ENCODE data around the gene AHDC1. TPM values are rescaled to one million over a fixed set of nuclear protein-coding genes. Genes with fewer than 3 reads are reported as not detected.

The AHDC1 gene
- total RNA-seq, 4 donors from 2014 or later = 25.5 to 91.4 (median 47.8) TPM

DNA sequence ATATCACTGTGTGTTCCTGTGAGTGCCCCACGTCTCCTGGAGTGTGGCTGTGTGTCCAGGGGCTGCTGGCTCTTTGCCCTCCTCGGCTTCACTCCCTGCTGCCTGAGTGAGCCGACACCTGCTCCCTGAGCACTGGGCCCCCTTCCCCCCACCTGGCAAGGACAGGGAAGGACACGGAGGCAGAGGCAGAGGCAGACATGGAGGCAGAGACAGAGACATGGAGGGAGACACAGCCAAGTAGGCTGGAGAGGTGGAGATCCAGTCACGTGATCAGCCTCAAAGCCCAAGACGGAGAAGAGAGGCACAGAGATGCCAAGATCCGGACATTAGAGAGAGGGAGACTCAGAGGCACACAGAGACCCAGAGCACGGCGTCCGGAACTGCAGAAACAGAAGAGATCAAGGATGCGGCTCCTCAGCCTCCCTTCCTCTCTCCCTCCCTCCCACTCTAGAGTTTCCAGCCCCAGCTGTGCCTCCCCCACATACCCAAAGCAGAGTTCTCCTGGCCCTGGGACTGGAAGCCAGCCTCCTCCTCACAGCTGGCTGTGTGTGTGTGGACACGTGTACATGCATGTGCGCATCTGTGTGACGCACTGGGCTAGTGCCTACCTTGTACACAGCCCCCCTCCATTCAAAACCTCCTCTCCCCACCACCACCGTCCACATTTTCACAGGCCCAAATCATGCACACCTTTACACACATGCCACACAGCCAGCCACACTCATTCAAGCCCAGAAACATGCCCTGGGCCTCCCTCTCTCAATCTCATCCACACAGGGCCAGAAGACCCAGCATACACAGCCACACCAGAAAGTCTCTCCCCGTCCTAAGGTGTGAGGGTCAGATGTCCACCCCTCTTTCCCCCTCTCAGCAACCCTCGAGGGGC is 74.9 kb downstream of the AHDC1 start:
- peaks cover 0 to 6% of the 10 kb centered on the region in 2 donors for H3K36me3 ChIP-seq
- peak in 1 of 2 donors; percentile 50 for TF ChIP-seq POLR2A (IDR thresholded peaks at IDR 0.05)
- TF ChIP-seq, protein P1, sequence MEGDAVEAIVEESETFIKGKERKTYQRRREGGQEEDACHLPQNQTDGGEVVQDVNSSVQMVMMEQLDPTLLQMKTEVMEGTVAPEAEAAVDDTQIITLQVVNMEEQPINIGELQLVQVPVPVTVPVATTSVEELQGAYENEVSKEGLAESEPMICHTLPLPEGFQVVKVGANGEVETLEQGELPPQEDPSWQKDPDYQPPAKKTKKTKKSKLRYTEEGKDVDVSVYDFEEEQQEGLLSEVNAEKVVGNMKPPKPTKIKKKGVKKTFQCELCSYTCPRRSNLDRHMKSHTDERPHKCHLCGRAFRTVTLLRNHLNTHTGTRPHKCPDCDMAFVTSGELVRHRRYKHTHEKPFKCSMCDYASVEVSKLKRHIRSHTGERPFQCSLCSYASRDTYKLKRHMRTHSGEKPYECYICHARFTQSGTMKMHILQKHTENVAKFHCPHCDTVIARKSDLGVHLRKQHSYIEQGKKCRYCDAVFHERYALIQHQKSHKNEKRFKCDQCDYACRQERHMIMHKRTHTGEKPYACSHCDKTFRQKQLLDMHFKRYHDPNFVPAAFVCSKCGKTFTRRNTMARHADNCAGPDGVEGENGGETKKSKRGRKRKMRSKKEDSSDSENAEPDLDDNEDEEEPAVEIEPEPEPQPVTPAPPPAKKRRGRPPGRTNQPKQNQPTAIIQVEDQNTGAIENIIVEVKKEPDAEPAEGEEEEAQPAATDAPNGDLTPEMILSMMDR (IDR thresholded peaks at IDR 0.05) = no peak
- peaks cover 18 to 42% of the 10 kb centered on the region in 2 donors for H3K4me1 ChIP-seq
- peak overlapping the region; percentile 58 to 90 (median 80) for H3K27ac ChIP-seq
- no peaks in the 10 kb centered on the region for H3K27me3 ChIP-seq
- H3K9me3 ChIP-seq = no peaks in the 10 kb centered on the region
- WGBS, 2 donors = 12 to 14% methylated on average over 16 to 17 of the region's 17 CpGs
- peak; percentile 90 to 95 for DNase-seq
- peak overlapping the region in 1 of 3 donors; percentile 29 for H3K4me3 ChIP-seq (replicated peaks in 1 of 3)
- intact Hi-C loops (cut with DNase I) = no loop called here

GRCh38 chr1:27527890-27528817 is 75.8 kb downstream of the AHDC1 start:
- peaks cover 22 to 50% of the 10 kb centered on the region in 2 donors for H3K4me1 ChIP-seq
- DNase-seq = peak; percentile 93 to 94

GRCh38 chr1:27527223-27527889 is 76.6 kb downstream of the AHDC1 start:
- no peaks in the 10 kb centered on the region for H3K36me3 ChIP-seq
- TF ChIP-seq POLR2A (IDR thresholded peaks at IDR 0.05) = no peak
- peak overlapping the region; percentile 58 to 90 (median 80) for H3K27ac ChIP-seq
- H3K9me3 ChIP-seq = no peaks in the 10 kb centered on the region
- intact Hi-C loops (cut with DNase I) = no loop called here
- peak; percentile 43 to 44 for DNase-seq
- no peaks in the 10 kb centered on the region for H3K27me3 ChIP-seq
- H3K4me3 ChIP-seq (replicated peaks in 1 of 3) = peak overlapping the region in 1 of 3 donors; percentile 29
- WGBS, 2 donors = 21 to 42% methylated on average over 5 to 20 of the region's 27 CpGs
- peaks cover 27 to 58% of the 10 kb centered on the region in 2 donors for H3K4me1 ChIP-seq

More at GRCh38 chr1:27527890-27528817, 75.8 kb downstream of the AHDC1 start:
- H3K27ac ChIP-seq = peak overlapping the region; percentile 58 to 90 (median 80)
- no peaks in the 10 kb centered on the region for H3K36me3 ChIP-seq
- peak overlapping the region in 1 of 3 donors; percentile 29 for H3K4me3 ChIP-seq (replicated peaks in 1 of 3)
- no peaks in the 10 kb centered on the region for H3K27me3 ChIP-seq
- no peaks in the 10 kb centered on the region for H3K9me3 ChIP-seq
- 2% methylated on average over 10 to 38 of the region's 71 CpGs for WGBS, 2 donors
- intact Hi-C loops (cut with DNase I) = no loop called here
- TF ChIP-seq POLR2A (IDR thresholded peaks at IDR 0.05) = peak in 1 of 2 donors; percentile 83
- TF ChIP-seq, protein P1 (IDR thresholded peaks at IDR 0.05) = peak in 2 of 6 experiments; percentile 12 to 28

- 57 to 59% methylated on average over 9 to 10 of the region's 10 CpGs for WGBS, 2 donors
- Histone ChIP-seq H3K27ac (peak overlapping the region in 2 of 3 donors; percentile 80 to 90), H3K27me3 (no peaks in the 10 kb centered on the region), H3K9me3 (no peaks in the 10 kb centered on the region), H3K36me3 (no peaks in the 10 kb centered on the region), H3K4me3 (replicated peaks in 1 of 3) (no peak overlapping the region), H3K4me1 (peaks cover 27 to 62% of the 10 kb centered on the region in 2 donors)
- intact Hi-C loops (cut with DNase I) = no loop called here
- TF ChIP-seq POLR2A (IDR thresholded peaks at IDR 0.05) = no peak
- TF ChIP-seq, protein P1 (IDR thresholded peaks at IDR 0.05) = no peak
- DNase-seq = no peak
These were observed 77.2 kb downstream of the AHDC1 start for GRCh38 chr1:27526569-27527222.
